A172 (cell line): ENCODE measurements around the gene ASB4. TPM values are rescaled to one million over a fixed set of nuclear protein-coding genes. Genes with fewer than 3 reads are reported as not detected.
"Not testable (repeated sequence)": the region's sequence is repeated elsewhere in the genome, so short reads cannot be mapped to it uniquely, and the experiment has no call there.

Experiments used
- DNase-seq: peaks from one replicate; pipeline ENCODE4 v3.0.0-alpha.2; 2015; ENCODE audit warnings: low spot score
- total RNA-seq: library from RNA; depleted of rRNA; stranded (reverse); fragments of >200 nt; shearing (Covaris generic); gene quantifications from 2 replicates; pipeline ENCODE4 v1.2.3, GENCODE V29; 2014

The ASB4 gene
- total RNA-seq, 1 experiment from 2014 or later, result not detected

- DNase-seq, result no peak
Measured at GRCh38 chr7:95478272-95479037, 7.3 kb upstream of the ASB4 start.

GRCh38 chr7:95479992-95480624 lies 5.6 kb upstream of the ASB4 start:
- no peak for DNase-seq

GRCh38 chr7:95481271-95482165 lies 4.2 kb upstream of the ASB4 start:
- DNase-seq, result no peak

- DNase-seq, result no peak
Measured at GRCh38 chr7:95482424-95482823, 3.3 kb upstream of the ASB4 start.

GRCh38 chr7:95490231-95490762 lies 4.6 kb downstream of the ASB4 start:
- DNase-seq, result no peak

- DNase-seq, result no peak
Measured at GRCh38 chr7:95491201-95491600, 5.5 kb downstream of the ASB4 start.

- DNase-seq, result no peak
Measured at GRCh38 chr7:95491634-95492314, 6.0 kb downstream of the ASB4 start.

GRCh38 chr7:95493247-95493646 lies 7.5 kb downstream of the ASB4 start:
- DNase-seq, result no peak

- no peak for DNase-seq
Measured at GRCh38 chr7:95493844-95494243, 8.1 kb downstream of the ASB4 start.

GRCh38 chr7:95501261-95501832 lies 15.6 kb downstream of the ASB4 start:
- DNase-seq, result peak; percentile 72

- no peak for DNase-seq
Measured at GRCh38 chr7:95502403-95502802, 16.7 kb downstream of the ASB4 start.

GRCh38 chr7:95503271-95504131 lies 17.8 kb downstream of the ASB4 start:
- no peak for DNase-seq

GRCh38 chr7:95504132-95504588 lies 18.4 kb downstream of the ASB4 start:
- not testable (repeated sequence) for DNase-seq

- DNase-seq, result no peak
Measured at GRCh38 chr7:95508780-95509179, 23.0 kb downstream of the ASB4 start.

GRCh38 chr7:95509199-95509598 lies 23.5 kb downstream of the ASB4 start:
- peak; percentile 45 for DNase-seq

GRCh38 chr7:95511716-95512260 lies 26.0 kb downstream of the ASB4 start:
- DNase-seq, result peak; percentile 75

GRCh38 chr7:95517458-95517857 lies 31.7 kb downstream of the ASB4 start:
- DNase-seq, result no peak

GRCh38 chr7:95517870-95518269 lies 32.1 kb downstream of the ASB4 start:
- no peak for DNase-seq

GRCh38 chr7:95520136-95520535 lies 34.4 kb downstream of the ASB4 start:
- no peak for DNase-seq

- no peak for DNase-seq
Measured at GRCh38 chr7:95525503-95525902, 39.8 kb downstream of the ASB4 start.
